HG03139 (cell line): ENCODE data around the gene CEP97.
"Not testable (repeated sequence)": the region's sequence is repeated elsewhere in the genome, so short reads cannot be mapped to it uniquely, and the experiment has no call there.

Source experiments
- ATAC-seq: cut with Tn5 transposase; IDR thresholded peaks from one replicate; pipeline ENCODE4 v1.9.1; 2021; ENCODE audit not compliant: unreplicated experiment

CEP97 gene

DNA sequence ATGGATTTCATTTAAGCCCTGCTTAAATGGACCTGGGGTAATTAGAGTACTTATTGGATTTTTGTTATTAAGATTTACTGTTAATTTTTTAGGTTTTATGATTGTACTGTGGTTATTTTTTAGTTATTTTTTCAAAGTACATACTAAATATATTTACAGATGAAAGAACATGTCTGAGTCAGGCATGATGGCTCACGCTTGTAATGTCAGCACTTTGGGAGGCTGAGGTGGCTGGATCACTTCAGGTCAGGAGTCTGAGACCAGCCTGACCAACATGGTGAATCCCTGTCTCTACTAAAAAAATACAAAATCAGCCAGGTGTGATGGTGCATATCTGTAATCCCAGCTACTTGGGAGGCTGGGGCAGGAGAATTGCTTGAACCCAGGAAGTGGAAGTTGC, 21.7 kb upstream of the CEP97 start:
- no peak for ATAC-seq

DNA sequence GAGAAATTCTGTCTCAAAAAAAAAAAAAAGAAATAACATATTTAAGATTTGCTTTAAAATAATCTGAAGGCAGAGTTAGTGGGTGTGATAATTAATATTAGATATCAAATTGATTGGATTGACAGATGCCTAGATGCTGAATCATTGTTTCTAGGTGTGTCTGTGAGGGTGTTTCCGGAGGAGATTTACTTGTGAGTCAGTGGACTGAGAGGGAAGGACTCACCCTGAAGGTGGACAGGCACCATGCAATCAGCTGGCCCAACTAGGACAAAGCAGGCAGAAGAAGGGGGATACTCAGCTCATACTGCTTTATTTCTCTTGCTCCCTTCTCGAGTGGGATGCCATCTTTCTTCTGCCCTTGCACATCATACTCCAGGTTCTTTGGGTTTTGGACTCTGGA, 21.2 kb upstream of the CEP97 start:
- ATAC-seq: no peak

DNA sequence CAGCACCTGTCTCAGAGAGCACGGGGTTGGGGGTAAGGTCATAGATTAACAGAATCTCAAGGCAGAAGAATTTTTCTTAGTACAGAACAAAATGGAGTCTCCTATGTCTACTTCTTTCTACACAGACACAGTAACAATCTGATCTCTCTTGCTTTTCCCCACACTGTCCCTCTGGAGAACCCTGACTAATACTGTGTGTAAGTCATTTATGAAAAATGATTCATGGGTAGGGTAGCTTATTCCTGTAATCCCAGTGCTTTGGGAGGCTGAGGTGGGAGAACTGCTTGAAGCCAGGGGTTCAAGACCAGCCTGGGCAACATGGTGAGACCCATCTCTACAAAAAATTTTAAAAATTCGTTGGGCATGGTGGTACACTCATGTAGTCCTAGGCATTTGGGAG, 19.8 kb upstream of the CEP97 start:
- ATAC-seq: not testable (repeated sequence)

DNA sequence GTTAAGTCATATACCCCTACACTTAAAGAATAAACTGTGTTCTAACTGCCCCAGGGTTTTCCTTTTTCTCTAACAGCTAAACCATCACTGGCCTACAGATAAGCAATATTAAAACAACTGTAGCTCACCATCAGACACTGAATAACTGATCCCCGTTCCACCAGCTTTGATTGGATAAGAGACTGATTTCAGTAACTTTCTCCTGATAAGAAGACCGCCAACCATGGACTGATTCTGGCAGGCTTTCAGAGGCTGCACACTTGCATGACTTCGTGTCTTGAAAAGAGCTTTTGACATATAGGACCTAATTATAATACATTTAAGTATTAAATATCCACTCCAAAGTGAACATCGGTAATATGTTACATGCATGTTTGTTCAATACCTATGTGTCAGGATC, 15.3 kb upstream of the CEP97 start:
- no peak for ATAC-seq

DNA sequence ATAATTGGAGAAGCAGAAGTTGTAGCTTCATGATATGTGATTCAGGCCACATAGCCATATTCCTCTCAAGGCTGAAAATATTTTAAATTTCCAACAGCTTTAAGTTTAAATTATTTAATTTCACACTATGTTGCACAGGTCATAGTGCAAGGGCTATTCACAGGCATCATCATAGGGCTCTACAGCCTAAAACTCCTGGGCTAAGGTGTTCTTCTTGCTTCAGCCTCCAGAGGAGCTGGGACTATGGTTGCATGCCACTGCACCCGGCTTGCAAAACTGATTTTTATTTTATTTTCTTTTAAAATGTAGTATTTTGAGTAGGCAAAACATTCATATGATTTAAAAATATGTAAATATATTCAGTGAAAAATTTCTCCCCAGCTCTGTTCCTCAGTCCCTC, 6.0 kb upstream of the CEP97 start:
- ATAC-seq: no peak

DNA sequence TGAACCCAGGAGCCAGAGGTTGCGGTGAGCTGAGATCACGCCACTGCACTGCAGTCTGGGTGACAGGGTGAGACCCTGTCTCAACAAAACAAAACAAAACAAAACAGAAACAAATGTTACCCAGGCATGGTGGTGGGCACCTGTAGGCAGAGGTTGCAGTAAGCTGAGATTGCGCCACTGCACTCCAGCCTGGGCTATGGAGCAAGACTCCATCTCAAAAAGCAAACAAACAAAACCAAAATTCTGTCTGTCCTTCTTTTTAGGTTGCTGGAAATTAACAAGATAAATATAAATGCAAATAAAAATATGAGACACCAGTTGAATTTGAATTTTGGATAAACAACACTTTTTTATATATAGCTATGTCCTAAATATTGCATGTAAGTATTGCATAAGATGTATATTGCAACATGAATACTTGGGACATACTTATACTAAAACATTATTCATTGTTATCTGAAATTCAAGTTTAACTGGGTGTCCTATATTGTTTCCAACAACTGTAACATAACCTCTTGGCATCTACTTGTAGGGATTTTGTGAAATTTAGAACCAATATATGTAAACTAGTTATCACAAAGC, 4.7 kb upstream of the CEP97 start:
- no peak for ATAC-seq

DNA sequence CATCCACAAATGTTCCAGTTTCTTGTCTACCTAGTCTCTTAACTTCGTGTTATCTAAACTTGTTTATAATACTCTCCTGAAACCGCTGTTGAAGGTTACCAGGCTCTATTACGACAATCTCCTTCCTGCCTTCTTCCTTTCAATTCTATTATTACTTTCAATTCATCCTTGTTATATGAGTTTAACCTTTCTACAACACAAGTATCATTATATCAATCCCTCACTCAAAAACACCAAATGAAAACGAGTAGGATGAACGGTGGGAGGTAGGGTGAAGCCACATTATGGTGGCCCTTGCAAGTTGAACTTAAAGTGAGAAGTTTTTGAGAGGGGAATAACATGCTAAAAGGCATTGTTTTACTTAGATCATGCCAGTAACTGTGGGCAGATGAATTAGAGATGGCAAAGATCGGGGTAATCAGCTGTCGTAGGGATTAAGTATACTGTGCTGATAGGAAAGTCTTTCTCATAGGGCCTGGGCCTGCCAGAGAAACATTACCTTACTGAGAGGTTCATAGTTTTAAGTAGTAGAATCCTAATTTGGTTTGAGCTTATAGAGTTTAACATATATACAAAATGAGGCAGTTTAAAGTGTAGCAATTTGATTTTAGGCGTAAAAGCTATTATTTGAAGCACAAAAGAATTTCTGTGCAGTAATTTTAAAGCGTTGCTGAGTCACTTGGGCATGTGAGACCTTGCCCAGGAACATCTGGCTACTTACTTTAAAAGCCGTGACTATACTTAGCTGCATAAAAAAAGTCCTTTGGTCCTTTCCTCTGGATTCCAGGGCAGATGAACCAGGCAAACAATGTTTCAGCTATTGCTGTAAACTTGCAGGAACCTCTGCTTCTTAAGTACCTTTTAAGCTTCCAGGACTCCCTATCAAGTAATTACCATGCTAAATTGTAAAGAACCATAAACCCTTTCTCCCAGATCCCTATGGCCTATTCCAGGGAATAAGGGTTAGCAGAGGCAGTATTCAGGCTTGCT, 3.3 kb upstream of the CEP97 start:
- no peak for ATAC-seq

DNA sequence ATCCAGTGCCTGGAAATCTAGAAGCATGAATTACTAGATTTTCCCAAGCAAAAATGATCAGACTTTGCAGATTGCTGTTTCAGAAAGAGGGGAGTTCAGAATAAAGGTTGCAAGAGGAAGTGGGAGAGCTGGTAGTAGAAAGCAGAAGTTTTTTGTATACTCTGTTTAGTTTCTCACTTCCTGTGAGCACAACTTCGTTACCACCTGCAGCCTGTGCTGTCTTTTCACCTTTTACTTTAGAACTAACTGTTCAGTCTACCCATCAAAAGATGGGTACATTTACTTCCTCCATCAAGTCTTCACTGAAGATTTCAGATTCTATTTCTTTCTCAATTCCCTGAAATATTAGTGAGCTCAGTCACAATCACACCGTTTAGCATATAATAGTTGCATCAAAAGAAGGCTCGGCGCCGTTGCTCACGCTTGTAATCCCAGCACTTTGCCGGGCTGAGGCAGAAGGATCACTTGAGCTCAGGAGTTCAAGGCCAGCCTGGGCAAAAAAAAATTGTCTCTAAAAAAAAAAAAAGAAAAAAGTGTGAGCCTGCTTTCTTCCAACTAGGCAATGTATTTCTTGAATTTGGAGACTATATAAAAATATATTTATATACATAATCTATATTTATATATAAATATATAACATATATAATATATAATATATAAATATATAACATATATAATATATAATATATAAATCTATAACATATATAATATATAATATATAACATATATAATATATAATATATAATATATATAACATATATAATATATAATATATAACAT, 1.8 kb upstream of the CEP97 start:
- peak; percentile 39 for ATAC-seq

DNA sequence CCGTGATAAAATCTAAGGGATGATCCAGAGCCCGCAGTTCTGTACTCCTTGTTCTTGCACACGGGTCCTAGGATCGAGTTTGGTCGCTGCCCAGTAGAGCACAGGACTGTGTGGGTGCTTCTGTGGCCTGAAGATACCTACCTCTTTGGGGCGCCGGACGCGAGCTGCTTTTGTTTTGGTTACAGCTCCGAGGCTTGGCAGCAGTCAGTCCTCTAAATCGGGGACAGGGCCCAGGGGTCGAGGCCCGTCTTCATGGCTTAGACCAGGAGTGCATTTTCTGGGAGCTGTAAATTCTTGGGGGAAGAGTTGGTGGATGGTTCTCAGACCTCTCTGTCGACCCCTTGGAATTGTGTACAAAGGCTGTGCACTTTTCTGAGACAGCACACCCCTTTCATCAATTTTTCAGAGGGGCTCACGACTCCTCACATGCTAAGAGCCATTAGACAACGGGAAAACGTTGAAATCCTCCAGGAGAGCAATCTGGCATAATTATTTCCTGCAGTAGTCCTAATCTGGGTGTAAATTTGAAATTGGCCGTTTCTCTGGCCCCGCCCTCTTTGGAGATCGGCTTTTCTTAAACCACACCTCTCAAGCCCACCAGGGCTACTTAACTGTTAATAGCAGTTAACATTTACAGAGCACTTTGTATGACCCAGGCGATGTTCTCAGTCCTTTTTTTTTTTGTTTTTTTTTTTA, 928 bp downstream of the CEP97 start:
- no peak for ATAC-seq

DNA sequence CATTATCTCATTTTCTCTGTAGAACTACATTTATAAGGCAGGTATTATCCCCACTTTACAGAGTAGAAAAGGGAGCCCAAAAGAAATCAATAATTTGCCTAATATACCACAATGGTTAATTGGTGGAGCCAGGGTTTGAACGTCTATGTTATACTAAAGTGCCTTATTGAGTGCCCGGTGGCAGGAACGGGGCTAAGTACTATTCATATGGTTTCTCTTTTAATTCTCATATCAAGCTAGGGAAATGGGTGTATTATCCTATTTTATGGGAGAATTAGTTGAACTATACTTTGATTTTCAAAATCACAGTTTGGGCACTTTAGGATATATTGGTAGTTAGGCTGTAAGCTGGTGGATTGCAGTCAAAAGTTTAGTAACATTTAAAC, 1.5 kb downstream of the CEP97 start:
- ATAC-seq: no peak

DNA sequence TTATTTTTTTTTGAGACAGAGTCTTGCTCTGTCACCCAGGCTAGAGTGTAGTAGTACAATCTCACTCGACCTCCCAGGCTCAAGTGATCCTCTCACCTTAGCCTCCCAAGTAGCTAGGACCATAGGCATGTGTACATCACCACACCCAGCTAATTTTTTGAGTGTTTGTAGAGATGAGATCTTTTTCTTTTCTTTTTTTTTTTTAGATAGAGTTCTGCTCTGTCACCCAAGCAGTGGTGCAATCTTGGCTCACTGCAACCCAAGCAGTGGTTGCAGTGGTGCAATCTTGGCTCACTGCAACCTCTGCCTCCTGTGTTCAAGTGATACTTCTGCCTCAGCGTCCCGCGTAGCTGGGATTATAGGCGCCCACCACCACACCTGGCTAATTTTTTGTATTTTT, 5.2 kb downstream of the CEP97 start:
- no peak for ATAC-seq

DNA sequence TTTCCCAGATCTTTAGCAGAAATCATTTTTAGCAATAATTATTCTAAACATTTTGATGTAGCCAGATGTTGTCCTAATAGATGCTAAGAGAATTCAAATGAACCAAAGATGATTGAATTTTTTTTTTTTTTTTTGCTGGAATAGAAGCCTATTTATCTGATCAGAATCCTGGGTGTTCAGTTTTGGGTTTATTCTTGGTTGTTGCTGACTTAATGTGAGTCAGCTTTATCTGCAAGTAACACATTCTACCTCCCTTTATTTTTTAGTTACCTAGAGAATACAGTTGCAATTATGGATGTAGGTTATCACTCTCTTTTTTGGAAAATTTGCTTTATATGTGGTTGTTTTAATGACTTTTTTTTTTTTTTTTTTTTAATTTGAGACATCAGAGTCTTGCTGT, 6.4 kb downstream of the CEP97 start:
- no peak for ATAC-seq

DNA sequence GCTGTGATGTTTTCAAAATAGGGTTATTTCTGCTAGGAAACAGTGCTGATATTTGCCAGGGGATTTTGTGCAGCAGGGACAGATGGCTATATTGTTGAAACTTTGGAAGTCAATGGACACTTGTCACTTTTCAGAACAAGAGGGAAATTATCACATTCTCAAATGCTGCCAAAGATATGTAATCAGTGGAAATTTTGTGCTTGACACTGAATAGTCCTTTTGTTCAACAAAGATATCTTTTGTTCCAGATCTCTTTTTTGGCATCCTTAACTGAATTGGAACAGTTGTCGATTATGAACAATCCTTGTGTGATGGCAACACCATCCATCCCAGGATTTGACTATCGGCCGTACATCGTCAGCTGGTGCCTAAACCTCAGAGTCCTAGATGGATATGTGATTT, 7.8 kb downstream of the CEP97 start:
- ATAC-seq: no peak

DNA sequence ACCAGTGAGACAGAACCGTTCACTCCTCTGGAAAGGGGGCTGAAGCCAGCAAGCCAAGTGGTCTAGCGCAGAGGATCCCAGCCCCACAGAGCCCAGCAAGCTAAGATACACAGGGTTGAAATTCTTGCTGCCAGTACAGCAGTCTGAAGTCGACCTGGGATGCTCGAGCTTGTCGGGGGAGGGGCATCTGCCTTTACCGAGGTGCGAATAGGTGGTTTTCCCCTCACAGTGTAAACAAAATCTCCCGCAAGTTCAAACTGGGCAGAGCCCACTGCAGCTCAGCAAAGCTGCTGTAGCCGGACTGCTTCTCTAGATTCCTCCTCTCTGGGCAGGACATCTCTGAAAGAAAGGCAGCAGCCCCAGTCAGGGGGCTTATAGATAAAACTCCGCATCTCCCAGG, 11.4 kb downstream of the CEP97 start:
- no peak for ATAC-seq

DNA sequence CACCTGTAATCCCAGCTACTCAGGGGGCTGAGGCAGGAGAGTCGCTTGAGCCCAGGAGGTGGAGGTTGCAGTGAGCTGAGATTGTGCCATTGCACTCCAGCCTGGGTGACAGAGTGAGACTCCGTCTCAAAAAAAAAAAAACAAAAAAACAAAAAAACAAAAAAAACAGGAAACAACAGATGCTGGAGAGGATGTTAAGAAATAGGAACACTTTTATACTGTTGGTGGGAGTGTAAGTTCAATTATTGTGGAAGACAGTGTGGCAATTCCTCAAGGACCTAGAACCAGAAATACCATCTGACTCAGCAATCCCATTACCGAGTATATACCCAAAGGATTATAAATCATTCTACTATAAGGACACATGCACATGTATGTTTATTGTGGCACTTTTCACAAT, 17.5 kb downstream of the CEP97 start:
- ATAC-seq: not testable (repeated sequence)

DNA sequence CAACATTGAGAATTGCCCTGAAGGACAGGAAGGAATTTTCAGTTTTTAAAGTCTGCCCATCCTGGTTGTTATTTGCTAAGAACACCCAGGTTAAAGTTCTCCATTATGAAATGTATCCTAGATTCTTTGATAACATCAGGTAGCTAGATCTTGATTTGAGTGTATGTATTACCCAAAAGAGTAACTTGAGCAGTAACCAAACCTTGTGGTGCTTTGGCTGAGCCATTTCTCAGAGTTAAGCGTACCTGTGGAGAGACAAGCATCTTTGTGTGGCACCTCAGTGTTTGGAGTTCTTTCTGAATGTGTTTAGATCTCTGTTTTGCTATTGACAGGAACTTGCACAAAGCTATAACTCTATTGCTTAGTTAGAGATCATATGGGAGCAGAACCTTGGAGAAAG, 20.4 kb downstream of the CEP97 start:
- no peak for ATAC-seq

DNA sequence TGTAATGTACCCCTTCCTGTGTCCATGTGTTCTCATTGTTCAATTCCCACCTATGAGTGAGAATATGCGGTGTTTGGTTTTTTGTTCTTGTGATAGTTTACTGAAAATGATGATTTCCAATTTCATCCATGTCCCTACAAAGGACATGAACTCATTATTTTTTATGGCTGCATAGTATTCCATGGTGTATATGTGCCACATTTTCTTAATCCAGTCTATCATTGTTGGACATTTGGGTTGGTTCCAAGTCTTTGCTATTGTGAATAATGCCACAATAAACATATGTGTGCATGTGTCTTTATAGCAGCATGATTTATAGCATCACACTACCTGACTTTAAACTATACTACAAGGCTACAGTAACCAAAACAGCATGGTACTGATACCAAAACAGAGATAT, 21.5 kb downstream of the CEP97 start:
- not testable (repeated sequence) for ATAC-seq

DNA sequence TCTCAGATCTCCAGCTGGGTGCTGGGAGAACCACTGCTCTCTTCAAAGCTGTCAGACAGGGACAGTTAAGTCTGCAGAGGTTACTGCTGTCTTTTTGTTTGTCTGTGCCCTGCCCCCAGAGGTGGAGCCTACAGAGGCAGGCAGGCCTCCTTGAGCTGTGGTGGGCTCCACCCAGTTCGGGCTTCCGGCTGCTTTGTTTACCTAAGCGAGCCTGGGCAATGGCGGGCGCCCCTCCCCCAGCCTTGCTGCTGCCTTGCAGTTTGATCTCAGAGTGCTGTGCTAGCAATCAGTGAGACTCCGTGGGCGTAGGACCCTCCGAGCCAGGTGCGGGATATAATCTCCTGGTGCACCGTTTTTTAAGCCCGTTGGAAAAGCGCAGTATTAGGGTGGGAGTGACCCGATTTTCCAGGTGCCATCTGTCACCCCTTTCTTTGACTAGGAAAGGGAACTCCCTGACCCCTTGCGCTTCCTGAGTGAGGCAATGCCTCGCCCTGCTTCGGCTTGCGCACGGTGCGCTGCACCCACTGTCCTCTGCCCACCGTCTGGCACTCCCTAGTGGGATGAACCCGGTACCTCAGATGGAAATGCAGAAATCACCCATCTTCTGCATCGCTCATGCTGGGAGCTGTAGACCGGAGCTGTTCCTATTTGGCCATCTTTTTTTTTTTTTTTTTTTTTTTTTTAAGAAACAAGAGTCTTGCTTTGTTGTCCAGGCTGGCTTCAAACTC, 29.1 kb downstream of the CEP97 start:
- not testable (repeated sequence) for ATAC-seq

DNA sequence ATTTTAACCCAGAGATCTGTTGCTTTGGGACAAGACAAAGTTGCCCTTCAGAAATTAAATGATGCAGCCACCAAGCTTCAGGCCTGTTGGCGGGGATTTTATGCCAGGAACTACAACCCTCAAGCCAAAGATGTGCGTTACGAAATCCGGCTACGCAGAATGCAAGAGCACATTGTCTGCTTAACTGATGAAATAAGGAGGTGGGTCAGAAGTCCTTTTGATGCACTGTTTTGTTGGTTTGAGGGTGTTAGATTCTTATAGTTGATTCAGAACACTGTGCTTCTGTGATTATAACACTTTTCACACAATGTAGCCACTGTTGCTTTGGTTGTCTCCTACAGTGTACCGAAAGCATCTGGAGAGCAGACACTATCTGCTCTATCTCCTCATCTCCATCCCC, 33.8 kb downstream of the CEP97 start:
- no peak for ATAC-seq

DNA sequence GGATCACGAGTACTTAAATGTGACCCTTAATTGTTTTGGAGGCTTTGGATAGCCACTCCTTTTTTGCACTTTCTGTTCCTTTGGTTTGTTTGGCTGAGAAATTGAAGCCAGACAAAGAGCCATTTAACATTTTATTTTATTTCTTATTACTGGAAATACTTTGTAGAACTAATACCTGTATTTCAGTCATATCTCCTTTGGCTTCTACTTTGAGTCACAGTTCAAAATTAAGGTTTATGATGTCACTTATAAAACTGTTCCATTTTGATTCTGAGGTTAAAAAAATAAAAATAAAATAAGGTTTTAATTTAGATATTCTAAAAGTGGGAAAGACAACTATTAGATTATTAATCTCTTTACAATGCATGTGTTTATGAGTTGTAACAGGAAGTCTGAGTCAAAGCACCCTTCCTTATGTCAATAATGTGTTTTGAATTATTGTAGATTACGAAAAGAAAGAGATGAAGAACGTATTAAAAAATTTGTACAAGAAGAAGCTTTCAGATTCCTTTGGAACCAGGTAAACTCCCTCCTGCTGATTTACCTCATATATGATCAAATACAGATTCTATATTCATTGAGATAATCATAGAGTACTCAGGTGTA, 37.7 kb downstream of the CEP97 start:
- ATAC-seq: no peak
